Endothelial cell of umbilical vein (primary cell): ENCODE results near the gene ABCG4. TPM values are rescaled to one million over a fixed set of nuclear protein-coding genes. Genes with fewer than 3 reads are reported as not detected.

Experiments used
- BruUV-seq: library from RNA; stranded (reverse); fragments of 400-500 nt; replicated peaks from 2 replicates; lab custom pipeline; 2021; lab: Mats Ljungman, UMichigan
- CTCF ChIA-PET: fragments of 300-600, 350-600 bp; sonication (Branson Sonifier 250); formaldehyde crosslinking; loops from one replicate; lab custom pipeline; 2021; ENCODE audit warnings: antibody characterized with exemption, inconsistent platforms; lab: Charles Lee
- POLR2A ChIA-PET: fragments of 300-600, 350-600 bp; sonication (Branson Sonifier 250); formaldehyde crosslinking; loops from one replicate; lab custom pipeline; 2021; ENCODE audit warnings: antibody characterized with exemption, inconsistent platforms; lab: Charles Lee
- DNase-seq: peaks from one replicate; pipeline ENCODE4 v3.0.0-alpha.2; 2011; ENCODE audit warnings: low read depth, low spot score
- FAIRE-seq: peaks from 2 replicates; lab custom pipeline; 2011; peaks lifted over from hg19 to GRCh38; lab: Jason Lieb, UNC
- H2AFZ ChIP-seq: 2 replicates; pipeline ENCODE4 v1.6.0; 2012; ENCODE audit warnings: low read depth, low read length, control low read depth, inconsistent platforms
- H3K27ac ChIP-seq: 2 replicates; pipeline ENCODE4 v1.5.1; 2011; ENCODE audit warnings: low read depth, mild to moderate bottlenecking, control low read depth, low read length, moderate library complexity; ENCODE audit not compliant: insufficient read depth
- H3K27me3 ChIP-seq, 2 experiments: 2 replicates each; pipeline versions ENCODE4 v1.6.0 to v1.6.1; 2011; ENCODE audit warnings: low read length in 2 of 2, mixed read lengths in 1 of 2; ENCODE audit not compliant: control insufficient read depth in 2 of 2, insufficient read depth in 2 of 2
- H3K36me3 ChIP-seq, 2 experiments: 2 replicates in 1 of 2; 3 replicates in 1 of 2; pipeline ENCODE4 v1.5.1; 2011; ENCODE audit warnings: low read length in 2 of 2, mild to moderate bottlenecking in 1 of 2, moderate library complexity in 1 of 2; ENCODE audit not compliant: control insufficient read depth in 2 of 2, insufficient read depth in 2 of 2; ENCODE audit errors: extremely low read depth in 1 of 2
- H3K4me1 ChIP-seq: 3 replicates; pipeline ENCODE4 v1.5.1; 2011; ENCODE audit warnings: mild to moderate bottlenecking, low read length; ENCODE audit not compliant: control insufficient read depth, insufficient read depth; ENCODE audit errors: extremely low read depth
- H3K4me2 ChIP-seq: 2 replicates; pipeline ENCODE4 v1.6.1; 2011; ENCODE audit warnings: low read length, control low read depth, mixed read lengths; ENCODE audit not compliant: insufficient read depth
- H3K4me3 ChIP-seq, 3 experiments: fragments of 200-600 bp in 1 of 3; sonication (generic), shearing (Covaris generic) in 1 of 3; replicated peaks in 1 of 3; 2 replicates each; pipeline ENCODE4 v1.5.1; 2011 to 2016; ENCODE audit warnings: control low read depth in 3 of 3, low read length in 3 of 3, mild to moderate bottlenecking in 2 of 3, inconsistent platforms in 1 of 3, low read depth in 1 of 3, moderate library complexity in 1 of 3; ENCODE audit not compliant: insufficient read depth in 1 of 3
- H3K79me2 ChIP-seq: 2 replicates; pipeline ENCODE4 v1.6.0; 2012; ENCODE audit warnings: low read length, inconsistent platforms; ENCODE audit not compliant: control insufficient read depth, insufficient read depth
- H3K9ac ChIP-seq: replicated peaks from 2 replicates; pipeline ENCODE3; 2011; ENCODE audit warnings: low read length, control low read depth; ENCODE audit not compliant: insufficient read depth; ENCODE audit errors: extremely low read depth
- H3K9me1 ChIP-seq: replicated peaks from 3 replicates; pipeline ENCODE4 v1.6.0; 2011; ENCODE audit warnings: mild to moderate bottlenecking, low read length; ENCODE audit not compliant: control insufficient read depth, insufficient read depth; ENCODE audit errors: extremely low read depth
- H3K9me3 ChIP-seq: replicated peaks from 2 replicates; pipeline ENCODE4 v1.5.1; 2012; ENCODE audit warnings: low read length, inconsistent platforms; ENCODE audit not compliant: control insufficient read depth, insufficient read depth
- H4K20me1 ChIP-seq: replicated peaks from 2 replicates; pipeline ENCODE3; 2011; ENCODE audit warnings: mild to moderate bottlenecking, low read length; ENCODE audit not compliant: control insufficient read depth, insufficient read depth; ENCODE audit errors: extremely low read depth
- CTCF ChIP-seq, 2 donors: IDR thresholded peaks; 1 replicate in 1 of 2; 2 replicates in 1 of 2; pipeline ENCODE4 v1.5.1; 2011; ENCODE audit warnings: low read length in 2 of 2, mild to moderate bottlenecking in 2 of 2, moderate library complexity in 2 of 2, control low read depth in 1 of 2, inconsistent platforms in 1 of 2, low read depth in 1 of 2; ENCODE audit not compliant: insufficient read depth in 1 of 2; ENCODE audit errors: extremely low read depth in 1 of 2
- EZH2 ChIP-seq: IDR thresholded peaks from 2 replicates; pipeline ENCODE4 v1.6.1; 2012; ENCODE audit warnings: borderline replicate concordance, low read depth, mild to moderate bottlenecking, moderate library complexity, low read length, inconsistent platforms; ENCODE audit not compliant: severe bottlenecking
- FOS ChIP-seq: IDR thresholded peaks from 2 replicates; pipeline ENCODE4 v1.6.1; 2011; ENCODE audit warnings: mild to moderate bottlenecking, low read length, moderate library complexity, borderline replicate concordance; ENCODE audit not compliant: insufficient read depth
- GATA2 ChIP-seq: IDR thresholded peaks from 2 replicates; pipeline ENCODE4 v1.7.0; 2011; ENCODE audit warnings: low read depth, mild to moderate bottlenecking, moderate library complexity, mixed read lengths, low read length; ENCODE audit not compliant: insufficient read length, insufficient read depth
- JUN ChIP-seq: IDR thresholded peaks from 2 replicates; pipeline ENCODE4 v1.6.1; 2011; ENCODE audit warnings: borderline replicate concordance, low read depth; ENCODE audit not compliant: insufficient read length, insufficient read depth
- MYC ChIP-seq: IDR thresholded peaks from one replicate; pipeline ENCODE4 v1.6.1; 2011; ENCODE audit warnings: mild to moderate bottlenecking, low read depth, low read length
- POLR2A ChIP-seq: IDR thresholded peaks from 2 replicates; pipeline ENCODE4 v1.6.1; 2012; ENCODE audit warnings: low read depth, mild to moderate bottlenecking, control low read depth, low read length
- POLR2AphosphoS5 ChIP-seq: IDR thresholded peaks from 2 replicates; pipeline ENCODE4 v1.6.1; 2012; ENCODE audit warnings: low read depth, mild to moderate bottlenecking, control low read depth, low read length, moderate library complexity; ENCODE audit not compliant: insufficient read depth
- dilution Hi-C: fragments of 300-500 bp; cut with MboI; formaldehyde crosslinking; loops from one replicate; pipeline ENCODE4 v1.15.0; 2019; ENCODE audit warnings: low sequenced_read_pairs; ENCODE audit not compliant: extremely low pct_ligation_motif_present
- intact Hi-C: fragments of 100-400 bp; cut with micrococcal nuclease; formaldehyde crosslinking; loops from one replicate; pipeline ENCODE4 v1.10.0; 2022
- polyA plus RNA-seq, 4 experiments: library from polyadenylated mRNA; depleted of rRNA in 3 of 4; stranded (reverse) in 3 of 4; unstranded in 1 of 4; fragments of >200 nt; gene quantifications; 2 replicates each; pipeline versions ENCODE4 v1.2.1 to v1.2.3, GENCODE V29; 2011 to 2012; ENCODE audit warnings: missing spikeins in 1 of 4
- total RNA-seq: library from RNA; stranded (reverse); gene quantifications from 2 replicates; pipeline ENCODE4 v1.2.3, GENCODE V29; 2021
- TF ChIP-seq, protein P1 (sequence below): IDR thresholded peaks from 2 replicates; pipeline ENCODE4 v1.6.1; 2011; ENCODE audit not compliant: insufficient read depth, insufficient read length

The ABCG4 gene
- total and polyA plus RNA-seq, 2 donors (not counting 3 experiments of a cell fraction or from before 2014, with no cell fraction given), result 1.0 to 1.7 TPM

- CTCF ChIA-PET, result interaction anchor here (1.0 to 2.2 kb wide), 3 partner anchors 45 to 174 kb away, joined by 3 to 10 read pairs (median 3); no protein-coding TSS in a partner anchor
- Histone ChIP-seq H3K27me3 (peaks cover 2 to 3% of the 10 kb centered on the region in 2 experiments), H3K36me3 (no peaks in the 10 kb centered on the region), H3K4me3 (no peak overlapping the region), H3K9ac (no peak overlapping the region), H3K9me1 (no peaks in the 10 kb centered on the region), H4K20me1 (no peaks in the 10 kb centered on the region), H3K27ac (no peak overlapping the region), H3K4me2 (no peak overlapping the region), H3K4me1 (peaks cover 4% of the 10 kb centered on the region), H3K79me2 (no peaks in the 10 kb centered on the region), H2AFZ (no peak overlapping the region), H3K9me3 (no peaks in the 10 kb centered on the region)
- FAIRE-seq (no peak), DNase-seq (no peak)
- intact Hi-C loops, result loop anchor here (2.0 kb wide), 1 partner anchor 21 kb away; the partner anchor contains the start of gene NLRX1
- TF ChIP-seq FOS (no peak), POLR2A (no peak), JUN (no peak), GATA2 (no peak), CTCF (IDR thresholded peaks at IDR 0.05; ENCODE audit: extremely low read depth in 1 of 2, insufficient read depth in 1 of 2, low read depth in 1 of 2, low read length in 2 of 2) (no peak), MYC (no peak), POLR2AphosphoS5 (no peak), EZH2 (no peak)
- TF ChIP-seq, protein P1, sequence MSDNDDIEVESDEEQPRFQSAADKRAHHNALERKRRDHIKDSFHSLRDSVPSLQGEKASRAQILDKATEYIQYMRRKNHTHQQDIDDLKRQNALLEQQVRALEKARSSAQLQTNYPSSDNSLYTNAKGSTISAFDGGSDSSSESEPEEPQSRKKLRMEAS, result no peak
- POLR2A ChIA-PET, result no interaction called here
- dilution Hi-C loops, result no loop called here
- BruUV-seq, result no TSS peak
Observed at GRCh38 chr11:119147604-119148333, 1.1 kb upstream of the ABCG4 start.
